ENCODE results near the gene RASGEF1B. TPM values are rescaled to one million over a fixed set of nuclear protein-coding genes. Genes with fewer than 3 reads are reported as not detected.

RASGEF1B gene
- total RNA-seq, 1 donor from 2014 or later, result 10.7 TPM

DNA sequence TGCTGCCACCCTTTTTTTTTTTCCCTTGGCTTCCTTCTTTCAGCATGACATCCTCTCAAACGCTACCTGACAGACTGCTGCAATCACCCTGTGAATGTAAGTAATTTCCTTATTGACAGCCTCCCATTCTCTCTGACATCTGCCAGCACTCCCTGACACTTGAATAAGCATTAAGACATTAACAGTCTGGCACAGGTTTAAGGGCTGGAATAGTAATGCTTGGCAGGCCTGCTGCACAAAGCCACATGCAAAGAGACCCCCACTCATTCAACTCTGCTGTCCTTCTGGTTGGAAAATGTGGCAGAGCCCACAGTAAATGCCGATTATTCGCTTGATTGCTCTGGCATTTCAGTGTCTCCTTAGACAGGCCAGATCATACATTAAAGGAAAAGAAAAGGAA is 28.1 kb upstream of the RASGEF1B start:
- peaks cover 18% of the 10 kb centered on the region for H3K4me1 Mint-ChIP-seq (ENCODE audit: unreplicated experiment)
- no peaks in the 10 kb centered on the region for H3K36me3 Mint-ChIP-seq (ENCODE audit: low read depth, unreplicated experiment)
- H3K9me3 Mint-ChIP-seq (ENCODE audit: unreplicated experiment), result no peaks in the 10 kb centered on the region
- TF ChIP-seq, protein P1, sequence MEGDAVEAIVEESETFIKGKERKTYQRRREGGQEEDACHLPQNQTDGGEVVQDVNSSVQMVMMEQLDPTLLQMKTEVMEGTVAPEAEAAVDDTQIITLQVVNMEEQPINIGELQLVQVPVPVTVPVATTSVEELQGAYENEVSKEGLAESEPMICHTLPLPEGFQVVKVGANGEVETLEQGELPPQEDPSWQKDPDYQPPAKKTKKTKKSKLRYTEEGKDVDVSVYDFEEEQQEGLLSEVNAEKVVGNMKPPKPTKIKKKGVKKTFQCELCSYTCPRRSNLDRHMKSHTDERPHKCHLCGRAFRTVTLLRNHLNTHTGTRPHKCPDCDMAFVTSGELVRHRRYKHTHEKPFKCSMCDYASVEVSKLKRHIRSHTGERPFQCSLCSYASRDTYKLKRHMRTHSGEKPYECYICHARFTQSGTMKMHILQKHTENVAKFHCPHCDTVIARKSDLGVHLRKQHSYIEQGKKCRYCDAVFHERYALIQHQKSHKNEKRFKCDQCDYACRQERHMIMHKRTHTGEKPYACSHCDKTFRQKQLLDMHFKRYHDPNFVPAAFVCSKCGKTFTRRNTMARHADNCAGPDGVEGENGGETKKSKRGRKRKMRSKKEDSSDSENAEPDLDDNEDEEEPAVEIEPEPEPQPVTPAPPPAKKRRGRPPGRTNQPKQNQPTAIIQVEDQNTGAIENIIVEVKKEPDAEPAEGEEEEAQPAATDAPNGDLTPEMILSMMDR (IDR thresholded peaks at IDR 0.05; ENCODE audit: unreplicated experiment), result no peak
- H3K27ac Mint-ChIP-seq (ENCODE audit: unreplicated experiment), result peak overlapping the region; percentile 1
- peaks cover 5% of the 10 kb centered on the region for H3K27me3 Mint-ChIP-seq (ENCODE audit: unreplicated experiment)
- H3K4me3 Mint-ChIP-seq (ENCODE audit: unreplicated experiment), result no peak overlapping the region
- DNase-seq (ENCODE audit: low spot score), result no peak

DNA sequence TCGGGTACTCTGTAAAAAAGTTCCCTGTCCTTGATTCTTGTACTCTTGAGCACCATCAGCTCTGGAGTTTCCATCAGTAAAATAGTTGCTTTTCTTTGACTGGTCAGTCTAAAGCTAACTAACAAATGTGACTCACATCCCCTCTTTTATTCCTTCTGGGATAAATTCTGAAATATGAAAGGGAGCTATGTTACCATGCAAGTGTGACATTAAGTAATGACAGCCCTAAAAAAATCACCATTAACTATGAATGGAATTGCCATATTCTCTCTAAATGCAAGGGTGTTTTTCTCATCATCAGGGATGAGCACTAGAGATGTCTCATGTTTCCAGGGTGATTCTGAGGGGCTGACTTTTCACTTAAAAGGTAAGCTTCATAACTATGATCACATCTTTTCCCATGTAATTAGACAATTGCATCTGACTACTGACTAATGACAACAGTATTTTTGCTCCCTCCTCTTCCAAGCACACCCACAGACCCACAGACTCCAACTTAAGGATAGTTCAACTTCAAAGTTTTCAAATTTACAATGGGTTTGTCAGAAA is 26.9 kb upstream of the RASGEF1B start:
- Mint-ChIP-seq H3K27ac (ENCODE audit: unreplicated experiment) (no peak overlapping the region), H3K4me3 (ENCODE audit: unreplicated experiment) (no peak overlapping the region), H3K9me3 (ENCODE audit: unreplicated experiment) (no peaks in the 10 kb centered on the region), H3K27me3 (ENCODE audit: unreplicated experiment) (peaks cover 4% of the 10 kb centered on the region), H3K36me3 (ENCODE audit: low read depth, unreplicated experiment) (no peaks in the 10 kb centered on the region), H3K4me1 (ENCODE audit: unreplicated experiment) (peaks cover 11% of the 10 kb centered on the region)
- DNase-seq (ENCODE audit: low spot score), result no peak
- TF ChIP-seq, protein P1 (IDR thresholded peaks at IDR 0.05; ENCODE audit: unreplicated experiment), result no peak

DNA sequence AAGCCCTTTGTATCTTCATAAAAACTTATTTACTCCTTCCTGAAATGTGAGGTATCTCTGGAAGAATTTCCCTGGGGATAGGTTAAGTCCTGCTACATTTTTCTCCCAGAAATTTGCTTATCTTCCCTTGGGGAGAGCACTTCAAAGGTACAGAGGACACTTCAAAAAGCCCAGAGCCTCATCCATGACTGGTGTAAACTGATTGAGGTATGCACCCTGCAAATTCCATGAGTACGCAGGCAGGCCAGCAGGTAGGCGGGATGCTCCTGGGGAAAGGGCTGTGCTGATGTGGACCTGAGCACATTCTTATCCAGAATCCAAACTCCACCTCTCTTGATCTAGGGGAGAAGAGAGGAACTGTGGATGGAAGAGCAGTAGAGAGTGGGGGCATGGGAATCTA is 26.3 kb upstream of the RASGEF1B start:
- Mint-ChIP-seq H3K27me3 (ENCODE audit: unreplicated experiment) (peaks cover 2% of the 10 kb centered on the region), H3K36me3 (ENCODE audit: low read depth, unreplicated experiment) (no peaks in the 10 kb centered on the region), H3K27ac (ENCODE audit: unreplicated experiment) (no peak overlapping the region), H3K9me3 (ENCODE audit: unreplicated experiment) (no peaks in the 10 kb centered on the region), H3K4me3 (ENCODE audit: unreplicated experiment) (no peak overlapping the region), H3K4me1 (ENCODE audit: unreplicated experiment) (peaks cover 11% of the 10 kb centered on the region)
- TF ChIP-seq, protein P1 (IDR thresholded peaks at IDR 0.05; ENCODE audit: unreplicated experiment), result no peak
- no peak for DNase-seq (ENCODE audit: low spot score)

DNA sequence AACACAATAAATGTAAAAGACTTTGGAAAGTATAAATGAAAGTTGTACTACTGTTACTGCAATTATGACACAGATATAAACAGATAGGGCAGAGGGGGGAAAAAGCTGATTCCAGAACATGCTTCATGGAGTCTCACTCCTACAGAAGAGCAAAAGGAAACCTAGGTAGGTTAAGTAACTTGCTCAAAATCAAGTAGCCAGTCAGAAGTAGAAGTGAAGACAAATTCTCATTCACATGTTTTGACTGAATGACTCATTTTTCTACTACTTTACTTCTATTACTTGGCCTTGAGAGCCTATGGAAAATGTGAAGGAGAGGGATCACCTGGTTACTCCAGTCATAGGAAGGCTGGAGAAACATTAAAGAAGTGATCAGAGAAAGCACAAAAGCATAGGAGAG is 23.6 kb upstream of the RASGEF1B start:
- no peak overlapping the region for H3K4me3 Mint-ChIP-seq (ENCODE audit: unreplicated experiment)
- H3K27me3 Mint-ChIP-seq (ENCODE audit: unreplicated experiment), result peaks cover 2% of the 10 kb centered on the region
- H3K9me3 Mint-ChIP-seq (ENCODE audit: unreplicated experiment), result no peaks in the 10 kb centered on the region
- no peaks in the 10 kb centered on the region for H3K36me3 Mint-ChIP-seq (ENCODE audit: low read depth, unreplicated experiment)
- H3K4me1 Mint-ChIP-seq (ENCODE audit: unreplicated experiment), result peaks cover 6% of the 10 kb centered on the region
- TF ChIP-seq, protein P1 (IDR thresholded peaks at IDR 0.05; ENCODE audit: unreplicated experiment), result no peak
- no peak for DNase-seq (ENCODE audit: low spot score)
- no peak overlapping the region for H3K27ac Mint-ChIP-seq (ENCODE audit: unreplicated experiment)

DNA sequence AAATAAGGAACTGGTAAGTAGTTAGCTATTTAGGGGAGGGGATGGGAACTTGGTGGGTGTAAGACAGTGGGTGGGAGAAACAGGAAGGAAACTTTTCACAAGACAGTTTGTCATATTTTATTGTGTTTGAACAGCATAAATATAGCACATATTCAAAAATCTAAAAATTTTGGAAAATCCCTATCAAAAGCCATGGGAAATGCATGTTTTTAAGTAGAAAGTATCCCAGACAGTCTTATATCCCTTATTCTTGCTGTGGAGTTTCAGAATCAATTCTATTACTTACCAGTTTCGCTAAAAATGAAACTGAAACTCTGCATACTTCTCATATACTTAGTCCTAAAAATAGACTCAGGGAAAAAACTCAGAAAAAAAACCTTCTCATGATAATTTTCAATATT is 22.3 kb upstream of the RASGEF1B start:
- H3K4me1 Mint-ChIP-seq (ENCODE audit: unreplicated experiment), result no peaks in the 10 kb centered on the region

More for the DNA sequence above, 22.3 kb upstream of the RASGEF1B start:
- Mint-ChIP-seq H3K4me3 (ENCODE audit: unreplicated experiment) (no peak overlapping the region), H3K27ac (ENCODE audit: unreplicated experiment) (no peak overlapping the region), H3K9me3 (ENCODE audit: unreplicated experiment) (no peaks in the 10 kb centered on the region), H3K27me3 (ENCODE audit: unreplicated experiment) (peaks cover 2% of the 10 kb centered on the region), H3K36me3 (ENCODE audit: low read depth, unreplicated experiment) (no peaks in the 10 kb centered on the region)
- no peak for DNase-seq (ENCODE audit: low spot score)
- TF ChIP-seq, protein P1 (IDR thresholded peaks at IDR 0.05; ENCODE audit: unreplicated experiment), result no peak

Data from endothelial cell (in vitro differentiated cells).